CD4-positive, CD25-positive, alpha-beta regulatory T cell (primary cell): ENCODE data around the gene NSF. TPM values are rescaled to one million over a fixed set of nuclear protein-coding genes. Genes with fewer than 3 reads are reported as not detected.
"Not testable (repeated sequence)": the region's sequence is repeated elsewhere in the genome, so short reads cannot be mapped to it uniquely, and the experiment has no call there.

ENCODE experiments used
- ATAC-seq, 2 donors: fragments of 150-1000 bp; cut with Tn5 transposase; one replicate each; pipeline ENCODE4 v1.10.0; 2021; ENCODE audit warnings: low read depth in 2 of 2, moderate number of reproducible peaks in 2 of 2, moderate library complexity in 1 of 2
- DNase-seq, 3 donors: peaks; one replicate each; pipeline versions ENCODE4 v3.0.0 to v3.0.0-alpha.2; 2012 to 2022; ENCODE audit warnings: mixed read lengths in 1 of 3
- H3K27ac ChIP-seq: one replicate; pipeline ENCODE4 v1.7.0; 2013; ENCODE audit warnings: mild to moderate bottlenecking, low read length; ENCODE audit not compliant: insufficient read depth, poor library complexity, severe bottlenecking
- H3K27me3 ChIP-seq: one replicate; pipeline ENCODE4 v1.7.0; 2013; ENCODE audit warnings: low read length; ENCODE audit not compliant: control insufficient read depth, insufficient read depth
- H3K36me3 ChIP-seq: one replicate; pipeline ENCODE4 v1.7.0; 2013; ENCODE audit warnings: mild to moderate bottlenecking, low read length, moderate library complexity; ENCODE audit not compliant: control insufficient read depth, insufficient read depth
- H3K4me1 ChIP-seq: 2 replicates; pipeline ENCODE4 v1.7.0; 2013; ENCODE audit warnings: mild to moderate bottlenecking, low read length; ENCODE audit not compliant: insufficient read depth, control insufficient read depth, poor library complexity, severe bottlenecking
- H3K4me3 ChIP-seq: one replicate; pipeline ENCODE4 v1.7.0; 2013; ENCODE audit warnings: low read depth, mild to moderate bottlenecking, low read length, moderate library complexity
- H3K9me3 ChIP-seq, 2 experiments: 1 replicate in 1 of 2; 2 replicates in 1 of 2; pipeline ENCODE4 v1.7.0; 2013; ENCODE audit warnings: low read length in 2 of 2, mild to moderate bottlenecking in 1 of 2, moderate library complexity in 1 of 2; ENCODE audit not compliant: control insufficient read depth in 2 of 2
- H3K27ac Mint-ChIP-seq, 3 donors: one replicate each; pipeline ENCODE4 v1.8.0; 2020 to 2022; ENCODE audit warnings: mild to moderate bottlenecking in 3 of 3, mixed read lengths in 3 of 3, moderate library complexity in 2 of 3
- H3K27me3 Mint-ChIP-seq: one replicate; pipeline ENCODE4 v1.8.0; 2022; ENCODE audit warnings: mild to moderate bottlenecking, mixed read lengths
- H3K36me3 Mint-ChIP-seq: one replicate; pipeline ENCODE4 v1.8.0; 2020; ENCODE audit warnings: mixed read lengths
- H3K4me1 Mint-ChIP-seq, 4 donors: one replicate each; pipeline ENCODE4 v1.8.0; 2020 to 2022; ENCODE audit warnings: mixed read lengths in 4 of 4, mild to moderate bottlenecking in 1 of 4
- H3K4me3 Mint-ChIP-seq, 4 donors: one replicate each; pipeline ENCODE4 v1.8.0; 2020 to 2022; ENCODE audit warnings: mild to moderate bottlenecking in 4 of 4, mixed read lengths in 4 of 4, moderate library complexity in 3 of 4
- H3K9me3 Mint-ChIP-seq, 7 donors: one replicate each; pipeline ENCODE4 v1.8.0; 2020 to 2022; ENCODE audit warnings: mixed read lengths in 7 of 7, mild to moderate bottlenecking in 3 of 7, moderate library complexity in 2 of 7
- polyA plus RNA-seq, 4 donors: library from polyadenylated mRNA; unstranded; fragments of 300-500 nt; fragmentation: Illumina TruSeq; gene quantifications; one replicate each; pipeline ENCODE4 v1.2.3, GENCODE V29; 2021
- total RNA-seq: library from RNA; stranded (reverse); gene quantifications from one replicate; pipeline ENCODE4 v1.2.3, GENCODE V29; 2022

NSF gene
- total RNA-seq (71.4 TPM), polyA plus RNA-seq (10 to 100 TPM; 24.6 to 31.9 (median 27.8) TPM)

DNA sequence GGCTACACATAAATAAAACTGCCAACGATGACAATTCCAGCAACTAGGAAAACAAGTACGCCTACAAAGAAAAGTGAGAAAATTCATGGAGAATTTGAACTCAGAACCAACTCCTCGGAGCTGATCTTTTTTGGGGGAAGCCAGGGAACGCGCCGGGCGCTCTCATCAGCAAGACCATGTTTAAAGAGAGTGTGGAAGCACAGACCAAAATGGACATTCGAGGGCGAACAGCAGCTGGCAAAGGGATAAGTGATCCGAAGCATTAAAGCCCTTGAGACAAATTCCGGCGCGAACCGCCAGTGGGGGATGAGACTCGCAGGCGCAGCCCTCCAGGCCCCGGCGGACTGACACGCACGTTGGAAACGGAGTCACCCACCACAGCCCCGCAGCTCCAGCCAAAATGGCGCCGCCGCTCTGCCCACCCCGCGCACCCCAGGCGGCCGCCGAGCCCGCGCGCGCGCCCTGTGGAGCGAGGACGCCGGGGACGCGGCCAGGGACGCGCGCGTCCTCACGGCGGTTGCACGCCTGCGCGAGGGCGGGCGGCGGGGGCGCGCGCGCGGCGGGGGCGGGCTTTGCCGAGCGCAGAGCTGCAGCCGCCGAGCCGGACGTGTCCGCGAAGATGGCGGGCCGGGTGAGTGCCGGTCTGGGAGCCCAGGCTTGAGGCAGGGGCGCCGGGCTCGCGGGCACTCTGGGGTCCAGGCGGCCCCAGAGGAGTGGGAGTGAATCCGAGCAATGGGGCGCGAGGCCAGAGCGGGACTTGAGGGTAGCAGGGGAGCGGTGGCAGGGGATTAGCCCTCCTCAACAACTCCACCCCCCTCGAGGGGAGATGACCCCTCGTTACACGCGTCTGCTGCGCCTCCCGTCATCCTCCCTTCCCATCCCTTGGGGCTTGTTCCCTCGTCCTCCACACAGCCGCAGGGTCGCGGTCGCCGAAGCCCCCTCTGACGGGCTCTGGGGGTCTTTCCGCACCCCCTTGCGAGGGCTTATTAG is at the start of gene NSF:
Gene NSF, plus strand, starts transcription at position 513 of the 990 bp plus-strand sequence. Its CDS starts 107 bp downstream, at position 620.
- H3K4me1 ChIP-seq, H3K4me3 Mint-ChIP-seq, H3K4me1 Mint-ChIP-seq, H3K27ac Mint-ChIP-seq, DNase-seq, H3K4me3 ChIP-seq, H3K9me3 ChIP-seq, H3K36me3 ChIP-seq, H3K9me3 Mint-ChIP-seq, H3K27ac ChIP-seq, H3K27me3 ChIP-seq, H3K27me3 Mint-ChIP-seq, H3K36me3 Mint-ChIP-seq: not testable (repeated sequence)
- ATAC-seq, result peak; percentile 91 to 92

DNA sequence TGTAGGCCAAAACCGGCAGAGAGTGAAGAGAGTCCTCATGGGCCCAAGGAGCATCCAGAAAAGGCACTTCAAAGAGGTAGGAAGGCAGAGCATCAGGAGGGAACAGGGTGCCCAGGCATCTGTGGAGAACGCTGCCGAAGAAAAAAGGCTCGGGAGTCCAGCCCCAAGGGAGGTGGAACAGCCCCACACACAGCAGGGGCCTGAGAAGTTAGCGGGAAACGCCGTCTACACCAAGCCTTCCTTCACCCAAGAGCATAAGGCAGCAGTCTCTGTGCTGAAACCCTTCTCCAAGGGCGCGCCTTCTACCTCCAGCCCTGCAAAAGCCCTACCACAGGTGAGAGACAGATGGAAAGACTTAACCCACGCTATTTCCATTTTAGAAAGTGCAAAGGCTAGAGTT is 41.9 kb upstream of the NSF start:
- peak overlapping the region in 1 of 4 donors; percentile 13 for H3K4me3 Mint-ChIP-seq
- not testable (repeated sequence) for H3K27me3 Mint-ChIP-seq, H3K36me3 ChIP-seq, H3K4me1 Mint-ChIP-seq, H3K4me3 ChIP-seq, H3K9me3 ChIP-seq, H3K36me3 Mint-ChIP-seq, H3K27me3 ChIP-seq, H3K4me1 ChIP-seq, ATAC-seq, H3K9me3 Mint-ChIP-seq
- peak overlapping the region; percentile 38 to 71 (median 38) for H3K27ac Mint-ChIP-seq
- DNase-seq, result peak; percentile 1 to 26 (median 5)
- H3K27ac ChIP-seq, result peak overlapping the region; percentile 23

DNA sequence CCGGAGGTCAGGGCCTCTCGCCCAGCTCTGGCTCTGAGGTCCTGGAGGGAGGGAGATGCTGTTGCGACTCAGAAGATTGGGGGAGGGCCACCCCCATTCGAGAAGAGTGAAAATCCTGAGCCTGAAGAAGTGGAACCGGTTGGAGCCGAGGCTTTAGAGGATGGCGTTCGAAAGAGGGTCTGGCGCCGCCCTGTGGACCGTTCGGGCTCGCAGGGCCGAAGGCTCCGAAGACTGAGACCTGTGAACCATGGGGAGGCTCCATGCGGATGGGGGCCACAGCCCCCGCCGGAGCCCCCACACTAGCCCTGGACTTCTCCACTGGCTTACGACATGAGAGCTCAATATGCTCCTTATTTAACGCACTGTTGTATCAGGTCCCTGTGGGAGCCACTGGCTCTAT is 31.3 kb upstream of the NSF start:
- H3K27ac ChIP-seq, H3K4me3 ChIP-seq, H3K27me3 Mint-ChIP-seq, H3K9me3 Mint-ChIP-seq, H3K4me1 ChIP-seq, H3K9me3 ChIP-seq, ATAC-seq, H3K4me1 Mint-ChIP-seq, H3K36me3 Mint-ChIP-seq, H3K4me3 Mint-ChIP-seq, H3K36me3 ChIP-seq, DNase-seq, H3K27me3 ChIP-seq, H3K27ac Mint-ChIP-seq: not testable (repeated sequence)

DNA sequence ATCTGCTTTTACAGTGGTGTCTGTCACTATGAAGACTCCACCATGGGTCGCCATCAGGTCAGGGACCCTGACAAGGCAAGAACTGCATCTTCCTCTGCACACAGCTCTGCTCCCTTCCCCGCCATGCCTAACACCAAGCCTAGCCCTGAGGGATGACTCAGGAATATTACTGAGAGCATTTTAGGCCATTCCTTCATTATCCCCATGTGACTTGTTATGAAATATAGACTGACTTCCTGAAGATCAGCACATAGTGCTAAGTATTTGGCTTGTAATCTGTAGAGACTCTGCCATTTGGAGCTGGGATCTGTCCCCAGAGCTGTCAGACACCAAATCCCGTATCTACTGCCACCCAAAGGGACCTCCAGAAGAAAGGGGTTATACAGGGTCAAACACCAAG is 30.4 kb upstream of the NSF start:
- not testable (repeated sequence) for H3K27ac ChIP-seq, H3K36me3 Mint-ChIP-seq, H3K4me3 ChIP-seq, H3K4me1 Mint-ChIP-seq, H3K27me3 Mint-ChIP-seq, H3K36me3 ChIP-seq, H3K4me3 Mint-ChIP-seq, H3K27me3 ChIP-seq, H3K27ac Mint-ChIP-seq, ATAC-seq, H3K4me1 ChIP-seq, H3K9me3 ChIP-seq, DNase-seq, H3K9me3 Mint-ChIP-seq

DNA sequence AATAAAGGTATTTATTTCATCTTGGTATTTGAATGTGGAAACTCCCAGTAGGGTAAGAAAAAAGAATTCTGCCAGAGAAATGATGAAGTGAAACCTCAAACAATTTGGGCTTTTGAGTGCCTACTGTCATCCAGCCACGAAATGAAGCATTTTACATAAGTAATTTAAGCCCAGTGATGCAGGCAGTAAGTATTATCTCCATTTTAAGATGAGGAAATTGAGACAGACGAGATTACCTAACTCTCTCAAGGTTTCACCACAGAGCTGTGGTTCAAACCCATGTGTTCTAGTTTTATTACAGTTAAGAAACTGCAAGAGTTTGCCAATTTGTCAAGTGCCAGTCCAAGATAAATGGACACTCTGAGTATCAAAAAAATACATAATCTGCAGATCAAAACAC is 24.2 kb upstream of the NSF start:
- peak; percentile 57 to 59 for ATAC-seq
- H3K4me3 Mint-ChIP-seq, H3K4me1 ChIP-seq, H3K4me1 Mint-ChIP-seq, DNase-seq, H3K27ac ChIP-seq, H3K36me3 ChIP-seq, H3K27me3 ChIP-seq, H3K27ac Mint-ChIP-seq, H3K9me3 ChIP-seq, H3K4me3 ChIP-seq, H3K27me3 Mint-ChIP-seq, H3K9me3 Mint-ChIP-seq, H3K36me3 Mint-ChIP-seq: not testable (repeated sequence)

DNA sequence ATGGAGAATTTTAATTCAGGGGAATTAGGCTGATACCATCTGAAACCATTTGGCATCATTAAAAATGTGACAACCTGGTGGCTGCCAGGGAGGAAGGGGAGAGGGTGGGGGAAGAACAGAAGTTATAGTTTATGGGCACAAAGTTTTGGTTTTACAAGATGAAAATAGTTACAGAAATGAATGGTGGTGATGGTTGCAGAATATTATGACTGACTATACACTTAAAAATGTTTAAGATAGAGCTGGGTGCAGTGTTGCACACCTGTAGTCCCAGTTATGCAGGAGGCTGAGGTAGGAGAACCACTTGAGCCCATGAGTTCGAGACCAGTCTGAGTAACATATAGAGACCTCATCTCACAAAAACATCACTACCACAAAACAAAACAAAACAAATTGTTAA is 23.5 kb upstream of the NSF start:
- H3K4me3 ChIP-seq, H3K9me3 ChIP-seq, H3K36me3 Mint-ChIP-seq, H3K36me3 ChIP-seq, H3K27ac Mint-ChIP-seq, H3K4me1 ChIP-seq, DNase-seq, H3K27ac ChIP-seq, H3K27me3 ChIP-seq, ATAC-seq, H3K4me3 Mint-ChIP-seq, H3K9me3 Mint-ChIP-seq, H3K4me1 Mint-ChIP-seq, H3K27me3 Mint-ChIP-seq: not testable (repeated sequence)

DNA sequence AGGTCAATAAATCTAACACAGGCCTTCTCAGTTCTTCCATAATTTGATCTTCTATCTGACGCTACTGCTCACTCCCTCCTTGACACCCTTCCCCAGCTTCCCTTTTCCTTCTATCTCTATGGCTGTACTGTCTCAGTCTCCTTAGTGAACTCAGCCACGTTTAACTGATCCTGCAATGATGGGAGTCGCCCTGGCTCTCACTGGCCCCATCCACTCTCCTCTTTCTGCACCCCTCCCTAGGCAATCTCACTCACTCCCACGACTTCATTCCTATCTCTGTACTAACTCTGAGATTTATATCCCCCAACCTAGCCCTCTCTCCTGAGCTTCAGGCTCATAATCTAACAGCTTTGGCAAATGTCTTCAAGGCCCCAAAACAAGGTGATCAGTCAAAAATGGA is 18.7 kb upstream of the NSF start:
- H3K36me3 Mint-ChIP-seq, H3K4me1 Mint-ChIP-seq, H3K27ac Mint-ChIP-seq, H3K4me3 ChIP-seq, ATAC-seq, DNase-seq, H3K9me3 Mint-ChIP-seq, H3K4me3 Mint-ChIP-seq, H3K4me1 ChIP-seq, H3K27ac ChIP-seq, H3K27me3 ChIP-seq, H3K36me3 ChIP-seq, H3K9me3 ChIP-seq, H3K27me3 Mint-ChIP-seq: not testable (repeated sequence)
